GM23338 (cell line): ENCODE data around the gene FRS2.

ENCODE experiments used
- CREB1 ChIP-seq: fragments of 250-450 bp; sonication (Bioruptor Pico); IDR thresholded peaks from 2 replicates; pipeline ENCODE4 v1.5.0; 2020; ENCODE audit warnings: low read depth, mild to moderate bottlenecking, moderate library complexity
- ETS1 ChIP-seq: IDR thresholded peaks from 2 replicates; pipeline ENCODE4 v1.6.1; 2016; ENCODE audit warnings: antibody characterized with exemption
- EZH2 ChIP-seq: fragments of 200-600 bp; sonication (generic); IDR thresholded peaks from one replicate; pipeline ENCODE4 v1.8.0; 2017; ENCODE audit warnings: antibody characterized with exemption, mild to moderate bottlenecking, low read depth; ENCODE audit not compliant: unreplicated experiment
- EZH2phosphoT487 ChIP-seq: fragments of 200-600 bp; sonication (generic); IDR thresholded peaks from one replicate; pipeline ENCODE4 v1.8.1; 2018; ENCODE audit warnings: antibody characterized with exemption; ENCODE audit not compliant: unreplicated experiment
- JUNB ChIP-seq: IDR thresholded peaks from one replicate; pipeline ENCODE4 v1.6.1; 2016; ENCODE audit warnings: antibody characterized with exemption; ENCODE audit not compliant: unreplicated experiment
- NANOG ChIP-seq: IDR thresholded peaks from 2 replicates; pipeline ENCODE4 v1.6.1; 2016; ENCODE audit warnings: antibody characterized with exemption, borderline replicate concordance
- POLR2AphosphoS5 ChIP-seq: IDR thresholded peaks from 2 replicates; pipeline ENCODE4 v1.6.1; 2016; ENCODE audit warnings: antibody characterized with exemption, low read depth
- STAT1 ChIP-seq: IDR thresholded peaks from one replicate; pipeline ENCODE4 v1.6.1; 2016; ENCODE audit warnings: antibody characterized with exemption; ENCODE audit not compliant: unreplicated experiment
- ZNF114 ChIP-seq: fragments of 250-450 bp; sonication (Bioruptor Pico); IDR thresholded peaks from 2 replicates; pipeline ENCODE4 v1.5.0; 2020; ENCODE audit warnings: mild to moderate bottlenecking, moderate library complexity
- ZNF331 ChIP-seq: fragments of 250-450 bp; sonication (Bioruptor Pico); IDR thresholded peaks from 2 replicates; pipeline ENCODE4 v1.5.0; 2020; ENCODE audit warnings: low read depth, mild to moderate bottlenecking, moderate library complexity
- TF ChIP-seq, protein P1 (sequence below), 2 experiments: fragments of 200-600 bp in 1 of 2; sonication (generic) in 1 of 2; conservative IDR thresholded peaks; 2 replicates each; pipeline versions ENCODE4 v1.5.1 to v1.6.1; 2016 to 2017; ENCODE audit warnings: antibody characterized with exemption in 2 of 2, low read depth in 2 of 2, mild to moderate bottlenecking in 2 of 2, moderate library complexity in 1 of 2
- TF ChIP-seq, protein P2 (sequence below): IDR thresholded peaks from one replicate; pipeline ENCODE4 v1.6.1; 2018; ENCODE audit warnings: antibody characterized with exemption; ENCODE audit not compliant: unreplicated experiment

DNA sequence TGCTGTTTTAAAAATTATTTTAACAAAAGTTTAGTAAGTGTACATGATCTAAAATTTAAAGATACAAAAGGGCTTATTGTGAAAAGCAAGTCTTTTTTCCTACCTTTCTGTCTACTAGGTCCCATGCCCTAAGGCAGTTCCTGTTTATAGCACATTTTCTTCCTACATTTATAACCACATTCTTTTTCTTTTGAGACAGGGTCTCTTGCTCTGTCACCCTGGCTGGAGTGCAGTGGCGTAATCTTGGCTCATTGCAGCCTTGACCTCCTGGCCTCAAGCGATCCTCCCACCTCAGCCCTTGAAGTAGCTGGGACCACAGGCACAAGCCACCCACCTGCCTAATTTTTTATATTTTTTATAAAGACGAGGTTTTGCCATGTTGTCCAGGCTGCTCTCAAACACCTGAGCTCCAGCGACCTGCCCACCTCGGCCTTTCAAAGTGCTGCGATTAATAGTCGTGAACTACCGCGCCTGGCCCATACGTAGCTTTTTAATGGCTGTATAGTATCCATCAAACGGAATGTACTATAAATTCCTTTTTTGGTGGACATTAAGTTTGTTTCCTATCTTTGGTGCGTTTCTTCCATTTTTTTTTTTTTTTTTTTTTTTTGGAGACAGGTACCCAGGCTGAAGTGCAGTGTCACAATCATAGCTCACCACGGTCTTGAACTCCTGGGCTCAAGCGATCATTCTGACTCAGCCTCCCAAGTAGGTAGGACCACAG lies 20.9 kb downstream of the FRS2 start:
- TF ChIP-seq JUNB (no peak), POLR2AphosphoS5 (no peak), EZH2 (no peak), CREB1 (CRISPR knock-in tag) (no peak), ETS1 (no peak), EZH2phosphoT487 (no peak), ZNF114 (CRISPR knock-in tag) (no peak), NANOG (no peak), ZNF331 (no peak), STAT1 (no peak)
- TF ChIP-seq, protein P1, sequence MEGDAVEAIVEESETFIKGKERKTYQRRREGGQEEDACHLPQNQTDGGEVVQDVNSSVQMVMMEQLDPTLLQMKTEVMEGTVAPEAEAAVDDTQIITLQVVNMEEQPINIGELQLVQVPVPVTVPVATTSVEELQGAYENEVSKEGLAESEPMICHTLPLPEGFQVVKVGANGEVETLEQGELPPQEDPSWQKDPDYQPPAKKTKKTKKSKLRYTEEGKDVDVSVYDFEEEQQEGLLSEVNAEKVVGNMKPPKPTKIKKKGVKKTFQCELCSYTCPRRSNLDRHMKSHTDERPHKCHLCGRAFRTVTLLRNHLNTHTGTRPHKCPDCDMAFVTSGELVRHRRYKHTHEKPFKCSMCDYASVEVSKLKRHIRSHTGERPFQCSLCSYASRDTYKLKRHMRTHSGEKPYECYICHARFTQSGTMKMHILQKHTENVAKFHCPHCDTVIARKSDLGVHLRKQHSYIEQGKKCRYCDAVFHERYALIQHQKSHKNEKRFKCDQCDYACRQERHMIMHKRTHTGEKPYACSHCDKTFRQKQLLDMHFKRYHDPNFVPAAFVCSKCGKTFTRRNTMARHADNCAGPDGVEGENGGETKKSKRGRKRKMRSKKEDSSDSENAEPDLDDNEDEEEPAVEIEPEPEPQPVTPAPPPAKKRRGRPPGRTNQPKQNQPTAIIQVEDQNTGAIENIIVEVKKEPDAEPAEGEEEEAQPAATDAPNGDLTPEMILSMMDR (conservative IDR thresholded peaks at IDR 0.05; ENCODE audit: low read depth in 2 of 2): no peak
- TF ChIP-seq, protein P2, sequence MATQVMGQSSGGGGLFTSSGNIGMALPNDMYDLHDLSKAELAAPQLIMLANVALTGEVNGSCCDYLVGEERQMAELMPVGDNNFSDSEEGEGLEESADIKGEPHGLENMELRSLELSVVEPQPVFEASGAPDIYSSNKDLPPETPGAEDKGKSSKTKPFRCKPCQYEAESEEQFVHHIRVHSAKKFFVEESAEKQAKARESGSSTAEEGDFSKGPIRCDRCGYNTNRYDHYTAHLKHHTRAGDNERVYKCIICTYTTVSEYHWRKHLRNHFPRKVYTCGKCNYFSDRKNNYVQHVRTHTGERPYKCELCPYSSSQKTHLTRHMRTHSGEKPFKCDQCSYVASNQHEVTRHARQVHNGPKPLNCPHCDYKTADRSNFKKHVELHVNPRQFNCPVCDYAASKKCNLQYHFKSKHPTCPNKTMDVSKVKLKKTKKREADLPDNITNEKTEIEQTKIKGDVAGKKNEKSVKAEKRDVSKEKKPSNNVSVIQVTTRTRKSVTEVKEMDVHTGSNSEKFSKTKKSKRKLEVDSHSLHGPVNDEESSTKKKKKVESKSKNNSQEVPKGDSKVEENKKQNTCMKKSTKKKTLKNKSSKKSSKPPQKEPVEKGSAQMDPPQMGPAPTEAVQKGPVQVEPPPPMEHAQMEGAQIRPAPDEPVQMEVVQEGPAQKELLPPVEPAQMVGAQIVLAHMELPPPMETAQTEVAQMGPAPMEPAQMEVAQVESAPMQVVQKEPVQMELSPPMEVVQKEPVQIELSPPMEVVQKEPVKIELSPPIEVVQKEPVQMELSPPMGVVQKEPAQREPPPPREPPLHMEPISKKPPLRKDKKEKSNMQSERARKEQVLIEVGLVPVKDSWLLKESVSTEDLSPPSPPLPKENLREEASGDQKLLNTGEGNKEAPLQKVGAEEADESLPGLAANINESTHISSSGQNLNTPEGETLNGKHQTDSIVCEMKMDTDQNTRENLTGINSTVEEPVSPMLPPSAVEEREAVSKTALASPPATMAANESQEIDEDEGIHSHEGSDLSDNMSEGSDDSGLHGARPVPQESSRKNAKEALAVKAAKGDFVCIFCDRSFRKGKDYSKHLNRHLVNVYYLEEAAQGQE: no peak
